NB4 (cell line): ENCODE results near the gene PHACTR3.

Source experiments
- DNase-seq: peaks from one replicate; pipeline ENCODE4 v3.0.0; 2010; ENCODE audit warnings: low read depth
- H3K4me3 ChIP-seq: one replicate; pipeline ENCODE4 v1.5.1; 2011; ENCODE audit warnings: mild to moderate bottlenecking, low read depth, low read length, moderate library complexity
- CTCF ChIP-seq: IDR thresholded peaks from one replicate; pipeline ENCODE4 v1.5.1; 2012; ENCODE audit warnings: low read depth, low read length
- MYC ChIP-seq: IDR thresholded peaks from 2 replicates; pipeline ENCODE4 v1.6.1; 2011; ENCODE audit warnings: low read depth, low read length
- POLR2A ChIP-seq: IDR thresholded peaks from 2 replicates; pipeline ENCODE4 v1.6.1; 2011; ENCODE audit warnings: mild to moderate bottlenecking; ENCODE audit not compliant: insufficient read length; ENCODE audit errors: extremely low read depth
- TF ChIP-seq, protein P1 (sequence below): IDR thresholded peaks from 2 replicates; pipeline ENCODE4 v1.6.1; 2011; ENCODE audit warnings: low read depth, low read length

The PHACTR3 gene

DNA sequence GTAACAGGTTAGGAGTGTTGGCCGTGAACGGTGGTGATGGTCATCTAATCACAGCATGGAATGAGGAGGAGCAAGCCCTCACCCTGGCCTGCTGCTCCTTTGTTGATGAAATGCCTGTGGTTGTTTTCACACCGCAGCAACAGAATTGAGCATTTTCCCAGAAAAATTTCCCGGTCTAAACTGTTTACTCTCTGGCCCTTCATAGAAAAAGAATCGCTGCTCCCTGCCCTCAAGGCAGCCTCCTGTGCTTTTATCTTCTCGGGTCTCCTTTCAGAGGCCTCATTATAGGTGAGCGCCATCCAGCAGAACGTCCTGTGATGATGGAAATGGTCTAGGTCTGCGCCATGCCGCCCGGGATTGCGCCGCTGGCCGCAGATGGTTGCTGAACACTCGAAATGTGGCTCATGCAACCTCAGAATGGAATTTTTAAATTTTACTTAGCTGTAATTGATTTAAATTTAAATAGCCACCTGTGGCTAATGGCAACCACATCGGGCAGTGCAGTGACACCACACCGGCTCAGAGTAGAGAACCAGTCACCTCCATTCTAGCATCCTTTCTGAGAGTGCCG is 30.2 kb downstream of the PHACTR3 start:
- no peak for DNase-seq
- no peak overlapping the region for H3K4me3 ChIP-seq

GRCh38 chr20:59636766-59637370 is 32.5 kb downstream of the PHACTR3 start:
- DNase-seq, result no peak
- TF ChIP-seq MYC (no peak), CTCF (no peak), POLR2A (no peak)
- TF ChIP-seq, protein P1, sequence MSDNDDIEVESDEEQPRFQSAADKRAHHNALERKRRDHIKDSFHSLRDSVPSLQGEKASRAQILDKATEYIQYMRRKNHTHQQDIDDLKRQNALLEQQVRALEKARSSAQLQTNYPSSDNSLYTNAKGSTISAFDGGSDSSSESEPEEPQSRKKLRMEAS, result no peak
- H3K4me3 ChIP-seq, result no peak overlapping the region

More for the DNA sequence above, 30.2 kb downstream of the PHACTR3 start:
- no peak for TF ChIP-seq POLR2A
- no peak for TF ChIP-seq CTCF
- TF ChIP-seq, protein P1, result no peak
- no peak for TF ChIP-seq MYC

- no peak for TF ChIP-seq POLR2A
- TF ChIP-seq, protein P1, result no peak
- TF ChIP-seq MYC, result no peak
- no peak for TF ChIP-seq CTCF
- DNase-seq, result no peak
- H3K4me3 ChIP-seq, result no peak overlapping the region
Measured at GRCh38 chr20:59640267-59640666, 35.9 kb downstream of the PHACTR3 start.

DNA sequence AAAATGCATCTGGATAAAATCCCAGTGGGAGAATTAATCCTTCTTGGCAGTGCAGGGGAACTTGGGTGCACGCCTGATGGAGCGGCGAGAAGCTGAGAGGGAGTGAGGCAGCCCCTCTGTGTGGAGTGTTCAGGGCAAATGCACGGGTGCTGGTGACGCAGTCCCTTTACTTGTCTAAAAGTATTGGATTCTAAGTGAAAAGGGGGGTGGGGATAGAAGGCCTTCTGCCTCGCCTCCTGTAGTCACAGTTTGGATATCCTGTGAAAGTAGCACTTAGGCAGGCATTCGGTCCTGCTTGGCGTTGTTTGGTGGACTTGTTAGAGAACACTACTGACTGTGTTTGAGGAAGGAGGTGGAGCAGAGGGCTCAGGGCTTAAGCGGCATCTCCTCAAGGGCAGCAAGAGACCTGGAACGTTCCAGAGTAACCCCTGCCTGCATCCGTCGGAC is 39.3 kb downstream of the PHACTR3 start:
- no peak overlapping the region for H3K4me3 ChIP-seq
- no peak for DNase-seq
- TF ChIP-seq, protein P1, result no peak
- TF ChIP-seq POLR2A (no peak), CTCF (no peak), MYC (no peak)

DNA sequence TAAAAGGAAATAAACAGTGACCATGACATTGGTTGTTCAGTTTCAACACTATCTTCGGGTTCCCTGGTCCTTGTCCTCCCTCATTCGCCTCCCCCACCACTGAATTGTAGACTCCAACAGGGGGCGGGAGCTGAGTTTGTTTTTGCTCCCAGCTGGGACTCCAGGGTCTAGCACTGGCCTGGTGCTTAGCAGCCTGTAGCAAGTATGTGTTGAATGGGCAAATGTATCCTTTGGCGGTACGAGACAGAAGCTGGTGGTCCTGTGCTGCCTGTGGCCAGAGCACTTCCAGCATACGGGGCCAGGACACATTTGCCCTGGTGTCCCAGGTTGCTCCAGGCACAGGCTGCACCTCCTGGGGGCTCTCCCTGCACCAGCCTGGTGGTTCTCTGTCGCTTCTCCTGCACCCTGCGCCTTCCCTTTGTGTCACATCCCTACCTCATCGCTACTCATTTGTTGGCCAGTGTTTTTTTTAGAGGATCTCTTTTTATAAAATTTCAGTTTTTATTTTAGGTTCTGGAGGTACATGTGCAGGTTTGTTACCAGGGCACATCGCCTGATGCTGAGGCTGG is 40.1 kb downstream of the PHACTR3 start:
- H3K4me3 ChIP-seq, result no peak overlapping the region
- TF ChIP-seq MYC, result no peak
- TF ChIP-seq POLR2A, result no peak
- TF ChIP-seq, protein P1, result no peak
- TF ChIP-seq CTCF, result no peak
- DNase-seq, result no peak
